CD4-positive, alpha-beta T cell treated with Interleukin-10 for 1 hour (primary cell): ENCODE measurements around the gene NUDT19.
A peak's percentile ranks its signal among the peaks of the same experiment; 100 is the strongest.
"Not testable (repeated sequence)": the region's sequence is repeated elsewhere in the genome, so short reads cannot be mapped to it uniquely, and the experiment has no call there.

Experiments
- DNase-seq: peaks from one replicate; pipeline ENCODE4 v3.0.0-alpha.2; 2020

Gene NUDT19

GRCh38 chr19:32675720-32676185 is 15.9 kb upstream of the NUDT19 start, which contains the start of gene RGS9BP:
Gene RGS9BP, plus strand, starts transcription at chr19:32675848. Its CDS starts 416 bp downstream, at chr19:32676264.
- DNase-seq, result peak; percentile 77

GRCh38 chr19:32676186-32676894 is 15.3 kb upstream of the NUDT19 start:
- DNase-seq, result peak; percentile 19

GRCh38 chr19:32676895-32677359 is 14.7 kb upstream of the NUDT19 start:
- DNase-seq, result no peak

GRCh38 chr19:32677657-32678056 is 14.0 kb upstream of the NUDT19 start:
- no peak for DNase-seq

- no peak for DNase-seq
Measured at GRCh38 chr19:32680986-32681385, 10.6 kb upstream of the NUDT19 start.

GRCh38 chr19:32682317-32682716 is 9.3 kb upstream of the NUDT19 start:
- DNase-seq, result no peak

GRCh38 chr19:32686847-32687475 is 4.7 kb upstream of the NUDT19 start:
- no peak for DNase-seq

GRCh38 chr19:32687681-32688080 is 3.9 kb upstream of the NUDT19 start:
- no peak for DNase-seq

GRCh38 chr19:32688311-32688710 is 3.3 kb upstream of the NUDT19 start:
- DNase-seq, result no peak

- peak; percentile 55 for DNase-seq
Measured at GRCh38 chr19:32691952-32692726, 518 bp downstream of the NUDT19 start.

- no peak for DNase-seq
Measured at GRCh38 chr19:32692727-32693061, 1.1 kb downstream of the NUDT19 start.

- peak; percentile 58 for DNase-seq
Measured at GRCh38 chr19:32693151-32694108, 1.8 kb downstream of the NUDT19 start.

- DNase-seq, result not testable (repeated sequence)
Measured at GRCh38 chr19:32694316-32694715, 2.7 kb downstream of the NUDT19 start.

- not testable (repeated sequence) for DNase-seq
Measured at GRCh38 chr19:32694851-32695250, 3.2 kb downstream of the NUDT19 start.

- not testable (repeated sequence) for DNase-seq
Measured at GRCh38 chr19:32695506-32695905, 3.9 kb downstream of the NUDT19 start.

- not testable (repeated sequence) for DNase-seq
Measured at GRCh38 chr19:32696771-32697170, 5.2 kb downstream of the NUDT19 start.

- not testable (repeated sequence) for DNase-seq
Measured at GRCh38 chr19:32700129-32700528, 8.5 kb downstream of the NUDT19 start.

GRCh38 chr19:32702010-32702409 is 10.4 kb downstream of the NUDT19 start:
- no peak for DNase-seq

GRCh38 chr19:32704006-32704405 is 12.4 kb downstream of the NUDT19 start:
- DNase-seq, result not testable (repeated sequence)

- DNase-seq, result peak; percentile 13
Measured at GRCh38 chr19:32708457-32708856, 16.8 kb downstream of the NUDT19 start.

- DNase-seq, result no peak
Measured at GRCh38 chr19:32709032-32709431, 17.4 kb downstream of the NUDT19 start.

- DNase-seq, result no peak
Measured at GRCh38 chr19:32711747-32712146, 20.1 kb downstream of the NUDT19 start.
